HUDEP-2 (cell line): Measurements from ENCODE around the gene SLC25A13.
A peak's percentile ranks its signal among the peaks of the same experiment; 100 is the strongest.

ENCODE experiments used
- DNase-seq, 76 experiments: peaks; one replicate each; lab custom pipeline; 2025; ENCODE audit not compliant: unreplicated experiment in 76 of 76; lab: John Stamatoyannopoulos, UW

Gene SLC25A13

DNA sequence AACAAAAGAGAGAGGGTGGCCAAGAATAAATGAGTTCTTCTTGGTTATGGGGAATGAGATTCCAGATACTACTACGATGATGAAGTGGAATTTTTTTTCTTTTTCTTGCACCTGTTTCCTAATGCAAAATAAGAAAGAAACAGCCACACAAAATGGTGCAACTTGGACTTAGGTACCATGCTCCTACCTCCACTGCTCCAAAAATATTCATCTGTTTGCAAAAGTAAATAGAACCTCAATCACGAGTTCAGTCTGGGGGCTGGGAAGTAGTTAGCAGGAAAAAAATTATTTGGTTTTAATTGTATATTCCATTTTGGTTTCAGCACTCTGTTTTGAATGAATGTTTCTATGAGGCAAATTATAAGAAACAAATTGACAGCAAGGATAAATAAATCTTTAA is 73.5 kb downstream of the SLC25A13 start:
- no peak for DNase-seq

DNA sequence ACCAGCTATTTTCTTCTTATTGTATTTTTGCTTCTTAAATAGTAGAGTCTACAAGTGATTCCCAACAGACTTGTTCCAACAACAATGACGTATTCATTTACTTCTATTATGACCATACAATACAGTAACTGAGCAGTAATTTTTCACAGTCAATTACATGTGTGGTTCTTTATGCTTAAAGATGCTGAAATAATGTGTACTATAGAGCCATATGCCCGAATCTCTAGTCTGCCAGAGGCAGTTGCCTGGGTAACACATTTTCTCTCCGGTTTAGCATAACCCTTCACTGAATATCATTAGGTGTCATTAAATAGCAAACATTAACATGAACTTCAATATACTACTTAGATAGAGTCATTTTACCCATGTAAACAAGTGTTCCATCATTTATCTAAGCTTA is 75.0 kb downstream of the SLC25A13 start:
- DNase-seq: no peak

GRCh38 chr7:96244992-96245292 is 77.0 kb downstream of the SLC25A13 start:
- DNase-seq: no peak

- DNase-seq: no peak
Observed at GRCh38 chr7:96244244-96244991, 77.5 kb downstream of the SLC25A13 start.

GRCh38 chr7:96243241-96243640 is 78.7 kb downstream of the SLC25A13 start:
- no peak for DNase-seq

- no peak for DNase-seq
Observed at GRCh38 chr7:96241855-96242254, 80.0 kb downstream of the SLC25A13 start.

GRCh38 chr7:96238976-96239766 is 82.7 kb downstream of the SLC25A13 start:
- DNase-seq: no peak

DNA sequence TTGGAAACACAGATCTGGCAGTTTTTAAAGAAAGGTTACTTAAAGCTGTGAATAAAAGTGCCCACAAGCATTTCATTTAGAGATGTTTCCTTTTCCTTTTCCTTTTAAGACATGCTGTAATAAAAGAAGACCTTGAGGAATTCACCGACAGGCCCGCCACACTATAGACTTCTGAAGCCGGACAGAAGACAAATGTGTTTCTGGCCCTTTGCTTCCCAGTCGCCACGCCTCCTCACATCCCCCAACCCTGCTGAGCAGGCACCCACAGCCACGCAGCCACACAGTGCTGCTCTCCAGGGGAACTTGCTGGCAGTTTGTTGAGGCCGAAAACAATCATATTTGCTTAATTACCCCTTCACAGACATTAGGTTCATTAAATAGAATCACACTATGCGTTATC is 83.4 kb downstream of the SLC25A13 start:
- no peak for DNase-seq

DNA sequence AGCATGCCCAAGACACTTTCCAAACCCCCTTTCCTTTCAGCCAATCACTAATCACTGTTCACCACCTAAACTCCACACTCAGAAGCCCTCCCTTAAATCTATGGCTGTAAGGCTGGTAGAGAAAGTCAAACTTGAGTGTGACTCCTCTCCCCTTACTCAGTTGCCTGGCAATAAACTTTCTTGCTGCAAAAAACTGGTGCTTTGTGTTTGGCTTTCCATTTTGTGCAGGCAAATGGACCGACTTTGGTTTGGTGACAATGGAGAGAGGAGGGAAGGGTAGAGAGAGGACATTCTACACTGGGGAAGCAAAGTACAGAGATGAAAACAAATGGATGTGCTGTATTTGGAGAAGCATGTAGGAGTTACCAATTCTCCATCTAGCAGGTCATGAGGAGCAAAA is 84.9 kb downstream of the SLC25A13 start:
- DNase-seq: no peak

- DNase-seq: peak in 68 of 76 experiments; percentile 4 to 86 (median 53)
Observed at GRCh38 chr7:96236198-96237039, 85.5 kb downstream of the SLC25A13 start.

DNA sequence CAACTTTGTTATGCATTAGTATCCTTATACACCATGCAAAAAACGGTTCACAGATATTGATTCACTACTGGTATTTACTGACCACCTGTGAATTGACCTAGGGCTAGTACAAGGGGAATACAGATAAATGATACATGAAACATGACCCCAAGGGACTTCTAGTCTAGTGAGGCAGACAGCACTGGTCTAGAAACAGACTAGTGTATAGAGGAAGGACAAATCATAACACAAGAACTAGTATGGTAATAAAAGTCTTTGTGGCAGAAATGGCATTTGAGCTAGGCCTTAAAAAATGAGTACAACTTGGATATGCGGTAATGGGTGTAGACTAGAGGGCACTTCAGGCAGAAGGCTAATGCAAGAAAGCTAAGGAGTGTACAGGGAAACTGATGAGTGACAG is 86.6 kb downstream of the SLC25A13 start:
- DNase-seq: no peak

- no peak for DNase-seq
Observed at GRCh38 chr7:96233528-96234154, 88.3 kb downstream of the SLC25A13 start.

GRCh38 chr7:96233084-96233483 is 88.8 kb downstream of the SLC25A13 start:
- no peak for DNase-seq

DNA sequence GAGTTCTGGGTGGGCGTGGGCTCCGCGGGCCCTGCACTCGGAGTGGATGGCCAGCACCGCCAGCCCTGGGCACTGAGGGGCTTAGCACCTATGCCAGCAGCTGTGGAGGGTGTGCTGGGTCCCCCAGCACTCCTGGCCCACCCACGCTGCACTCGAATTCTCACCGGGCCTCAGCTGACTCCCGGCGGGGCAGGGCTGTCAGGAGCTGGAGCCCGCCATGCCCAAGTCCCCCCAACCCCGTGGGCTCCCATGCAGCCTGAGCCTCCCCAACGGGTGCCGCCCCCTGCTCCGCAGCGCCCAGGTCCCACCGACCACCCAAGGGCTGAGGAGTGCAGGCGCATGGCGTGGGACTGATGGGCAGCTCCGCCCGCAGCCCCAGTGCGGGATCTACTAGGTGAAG is 93.1 kb downstream of the SLC25A13 start:
- no peak for DNase-seq

- DNase-seq: no peak
Observed at GRCh38 chr7:96225251-96225650, 96.6 kb downstream of the SLC25A13 start.

DNA sequence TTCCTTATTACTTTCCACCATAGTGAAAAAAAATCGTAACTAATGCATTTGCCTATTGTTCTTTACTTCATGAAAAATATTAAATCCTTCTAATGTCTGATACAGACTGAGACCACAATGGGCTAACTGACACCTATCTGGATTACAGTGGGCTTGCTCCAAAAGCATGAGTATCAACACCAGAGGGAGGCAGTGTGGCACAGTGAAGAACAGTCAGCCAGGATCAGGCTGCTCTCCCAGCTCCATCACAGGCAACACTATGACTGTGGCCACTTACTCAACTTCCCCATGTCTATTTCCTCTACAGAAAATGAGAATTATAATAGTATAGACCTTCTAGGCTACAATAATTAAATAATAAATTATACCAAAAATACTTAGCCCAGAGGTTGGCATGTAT is 97.2 kb downstream of the SLC25A13 start:
- peak in 1 of 76 experiments; percentile 9 for DNase-seq

GRCh38 chr7:96224073-96224472 is 97.8 kb downstream of the SLC25A13 start:
- DNase-seq: no peak

DNA sequence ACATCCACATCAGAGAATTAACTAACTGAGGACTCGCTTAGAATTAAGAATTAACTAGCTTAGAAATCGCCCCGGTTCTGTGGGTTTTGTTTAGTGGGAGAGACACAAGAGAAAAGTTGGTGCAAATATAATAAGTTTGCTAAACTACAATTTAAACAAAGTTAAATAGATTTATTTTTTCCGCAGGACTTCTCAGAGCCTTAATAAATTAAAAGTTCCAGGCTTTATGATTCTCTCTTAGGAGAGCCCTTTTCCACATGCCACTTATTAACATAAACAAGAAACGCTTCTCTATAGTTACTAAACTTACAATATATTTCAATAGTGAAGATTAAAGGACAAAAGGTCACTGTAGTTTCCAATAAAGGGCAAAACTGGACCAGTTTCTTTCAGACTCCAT is 100.0 kb downstream of the SLC25A13 start:
- no peak for DNase-seq

DNA sequence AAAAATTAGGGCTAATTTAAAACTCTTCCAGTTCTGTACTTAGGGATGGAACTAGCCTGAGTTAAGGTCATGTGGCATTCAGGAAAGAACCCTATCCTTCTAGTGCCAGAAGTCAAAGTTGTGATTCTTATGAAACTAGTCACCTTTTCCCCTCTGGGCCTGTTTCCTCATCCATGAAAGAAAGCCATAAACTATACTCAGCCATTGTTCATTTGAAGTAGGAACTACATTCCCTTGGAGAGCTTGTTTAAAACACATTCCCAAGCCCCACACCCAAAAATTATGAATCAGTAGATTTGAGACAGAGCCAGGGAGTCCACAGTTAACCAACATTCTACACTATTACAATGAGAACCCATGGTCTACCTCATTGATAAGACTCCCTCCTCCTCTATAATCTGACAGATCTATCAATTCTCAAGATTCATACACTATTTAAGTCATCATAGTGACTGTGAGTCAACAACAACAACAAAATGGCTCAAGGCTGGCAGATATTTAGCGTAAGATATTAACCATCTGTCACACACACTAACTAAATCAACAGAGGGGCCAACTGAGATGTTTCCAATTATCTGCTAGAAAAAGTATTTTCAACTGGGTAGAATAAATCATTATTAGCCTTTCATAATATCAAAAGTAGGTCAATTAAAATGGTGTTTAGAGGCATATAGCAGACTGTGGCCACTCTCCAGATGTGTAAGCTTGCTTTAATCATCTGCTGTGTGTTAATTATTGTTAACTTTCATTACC is 102.3 kb downstream of the SLC25A13 start:
- DNase-seq: no peak

GRCh38 chr7:96218664-96219243 is 103.1 kb downstream of the SLC25A13 start:
- no peak for DNase-seq
